ENCODE measurements around the gene SLCO6A1.

Gene SLCO6A1

GRCh38 chr5:102380174-102380573 lies 118.6 kb downstream of the SLCO6A1 start:
- H3K4me3 ChIP-seq (ENCODE audit: low read depth, low read length): no peak overlapping the region
- TF ChIP-seq POLR2A (IDR thresholded peaks at IDR 0.05; ENCODE audit: extremely low read depth, insufficient read length): no peak
- TF ChIP-seq, protein P1, sequence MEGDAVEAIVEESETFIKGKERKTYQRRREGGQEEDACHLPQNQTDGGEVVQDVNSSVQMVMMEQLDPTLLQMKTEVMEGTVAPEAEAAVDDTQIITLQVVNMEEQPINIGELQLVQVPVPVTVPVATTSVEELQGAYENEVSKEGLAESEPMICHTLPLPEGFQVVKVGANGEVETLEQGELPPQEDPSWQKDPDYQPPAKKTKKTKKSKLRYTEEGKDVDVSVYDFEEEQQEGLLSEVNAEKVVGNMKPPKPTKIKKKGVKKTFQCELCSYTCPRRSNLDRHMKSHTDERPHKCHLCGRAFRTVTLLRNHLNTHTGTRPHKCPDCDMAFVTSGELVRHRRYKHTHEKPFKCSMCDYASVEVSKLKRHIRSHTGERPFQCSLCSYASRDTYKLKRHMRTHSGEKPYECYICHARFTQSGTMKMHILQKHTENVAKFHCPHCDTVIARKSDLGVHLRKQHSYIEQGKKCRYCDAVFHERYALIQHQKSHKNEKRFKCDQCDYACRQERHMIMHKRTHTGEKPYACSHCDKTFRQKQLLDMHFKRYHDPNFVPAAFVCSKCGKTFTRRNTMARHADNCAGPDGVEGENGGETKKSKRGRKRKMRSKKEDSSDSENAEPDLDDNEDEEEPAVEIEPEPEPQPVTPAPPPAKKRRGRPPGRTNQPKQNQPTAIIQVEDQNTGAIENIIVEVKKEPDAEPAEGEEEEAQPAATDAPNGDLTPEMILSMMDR (IDR thresholded peaks at IDR 0.05; ENCODE audit: low read depth, low read length): no peak
- no peak for TF ChIP-seq MYC (IDR thresholded peaks at IDR 0.05; ENCODE audit: low read depth, low read length)
- TF ChIP-seq, protein P2, sequence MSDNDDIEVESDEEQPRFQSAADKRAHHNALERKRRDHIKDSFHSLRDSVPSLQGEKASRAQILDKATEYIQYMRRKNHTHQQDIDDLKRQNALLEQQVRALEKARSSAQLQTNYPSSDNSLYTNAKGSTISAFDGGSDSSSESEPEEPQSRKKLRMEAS (IDR thresholded peaks at IDR 0.05; ENCODE audit: low read depth, low read length): no peak
- DNase-seq (ENCODE audit: low read depth): no peak

DNA sequence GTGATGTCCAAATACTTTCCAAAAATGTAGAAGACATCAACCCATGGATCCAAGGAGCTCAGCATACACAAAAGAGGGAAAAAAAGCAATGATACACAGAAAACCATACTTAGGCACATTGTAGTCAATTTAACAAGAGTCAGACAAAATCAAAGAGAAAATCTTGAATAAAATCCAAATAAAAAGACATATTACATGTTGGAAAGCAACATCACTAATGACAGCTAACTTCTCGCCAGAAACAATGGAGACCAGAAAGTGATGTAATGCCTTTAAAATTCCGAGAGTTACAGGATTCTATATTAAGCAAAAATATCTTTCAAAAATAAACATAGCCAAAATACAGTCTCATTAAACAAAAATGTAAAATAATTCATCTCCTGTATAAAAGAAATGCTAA lies 122.9 kb downstream of the SLCO6A1 start:
- no peak overlapping the region for H3K4me3 ChIP-seq (ENCODE audit: low read depth, low read length)
- TF ChIP-seq, protein P1 (IDR thresholded peaks at IDR 0.05; ENCODE audit: low read depth, low read length): no peak
- no peak for TF ChIP-seq MYC (IDR thresholded peaks at IDR 0.05; ENCODE audit: low read depth, low read length)
- TF ChIP-seq POLR2A (IDR thresholded peaks at IDR 0.05; ENCODE audit: extremely low read depth, insufficient read length): no peak
- TF ChIP-seq, protein P2 (IDR thresholded peaks at IDR 0.05; ENCODE audit: low read depth, low read length): no peak
- DNase-seq (ENCODE audit: low read depth): no peak

DNA sequence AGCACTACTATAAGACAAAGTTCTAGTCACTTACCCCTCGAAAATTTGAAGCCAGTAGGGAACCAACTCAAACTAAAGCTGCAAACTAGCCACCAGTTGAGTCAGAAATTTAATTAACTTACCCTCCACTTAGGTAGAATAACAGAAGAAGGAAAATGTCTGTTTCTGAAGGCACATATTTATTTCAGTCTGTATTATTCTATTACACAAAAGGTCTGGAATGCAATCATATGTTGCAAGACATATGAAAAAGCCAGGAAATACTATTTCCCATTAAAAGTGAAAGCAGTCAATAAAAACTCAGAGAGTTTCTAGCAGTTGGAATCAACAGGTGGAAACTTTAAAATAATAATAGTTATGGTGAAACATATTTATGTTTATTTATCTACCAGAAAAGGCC lies 123.5 kb downstream of the SLCO6A1 start:
- DNase-seq (ENCODE audit: low read depth): no peak
- H3K4me3 ChIP-seq (ENCODE audit: low read depth, low read length): no peak overlapping the region
- TF ChIP-seq MYC (IDR thresholded peaks at IDR 0.05; ENCODE audit: low read depth, low read length) (no peak), POLR2A (IDR thresholded peaks at IDR 0.05; ENCODE audit: extremely low read depth, insufficient read length) (no peak)
- TF ChIP-seq, protein P2 (IDR thresholded peaks at IDR 0.05; ENCODE audit: low read depth, low read length): no peak
- TF ChIP-seq, protein P1 (IDR thresholded peaks at IDR 0.05; ENCODE audit: low read depth, low read length): no peak

DNA sequence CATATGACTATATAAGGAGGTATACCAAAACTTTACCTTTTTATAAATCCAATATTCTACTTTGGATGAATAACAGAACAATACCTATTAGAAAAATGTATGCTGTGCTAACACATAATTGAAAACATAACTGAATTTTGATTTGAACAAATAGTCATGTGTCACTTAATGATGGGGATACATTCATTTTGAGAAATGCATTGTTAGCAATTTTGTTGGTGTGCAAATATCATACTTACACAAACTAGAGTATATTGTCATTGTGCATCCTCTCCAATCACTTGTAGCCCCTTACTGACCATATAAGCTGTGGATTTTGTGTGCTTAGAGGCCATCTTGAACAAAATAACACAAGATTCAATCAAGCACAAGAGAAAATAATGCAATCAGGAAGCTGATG lies 130.4 kb downstream of the SLCO6A1 start:
- TF ChIP-seq, protein P2 (IDR thresholded peaks at IDR 0.05; ENCODE audit: low read depth, low read length): no peak
- no peak for TF ChIP-seq POLR2A (IDR thresholded peaks at IDR 0.05; ENCODE audit: extremely low read depth, insufficient read length)
- TF ChIP-seq, protein P1 (IDR thresholded peaks at IDR 0.05; ENCODE audit: low read depth, low read length): no peak
- no peak for TF ChIP-seq MYC (IDR thresholded peaks at IDR 0.05; ENCODE audit: low read depth, low read length)
- DNase-seq (ENCODE audit: low read depth): no peak
- no peak overlapping the region for H3K4me3 ChIP-seq (ENCODE audit: low read depth, low read length)

GRCh38 chr5:102341681-102342288 lies 157.0 kb downstream of the SLCO6A1 start:
- no peak overlapping the region for H3K4me3 ChIP-seq (ENCODE audit: low read depth, low read length)
- no peak for TF ChIP-seq POLR2A (IDR thresholded peaks at IDR 0.05; ENCODE audit: extremely low read depth, insufficient read length)
- TF ChIP-seq, protein P2 (IDR thresholded peaks at IDR 0.05; ENCODE audit: low read depth, low read length): no peak
- TF ChIP-seq, protein P1 (IDR thresholded peaks at IDR 0.05; ENCODE audit: low read depth, low read length): no peak
- no peak for TF ChIP-seq MYC (IDR thresholded peaks at IDR 0.05; ENCODE audit: low read depth, low read length)
- DNase-seq (ENCODE audit: low read depth): no peak

All from NB4 (cell line).